GM12873 (cell line): Measurements from ENCODE around the gene TCERG1L.

Experiments used
- CTCF ChIP-seq: IDR thresholded peaks from 2 replicates; pipeline ENCODE4 v1.5.1; 2012; ENCODE audit warnings: low read depth, mild to moderate bottlenecking, moderate library complexity, low read length, control low read depth; ENCODE audit not compliant: insufficient read depth; ENCODE audit errors: missing control alignments

Gene TCERG1L

GRCh38 chr10:131261890-131262475, 49.5 kb downstream of the TCERG1L start:
- no peak for TF ChIP-seq CTCF

GRCh38 chr10:131260452-131261211, 50.9 kb downstream of the TCERG1L start:
- TF ChIP-seq CTCF, result no peak

GRCh38 chr10:131260031-131260430, 51.5 kb downstream of the TCERG1L start:
- TF ChIP-seq CTCF, result no peak

- no peak for TF ChIP-seq CTCF
Measured at GRCh38 chr10:131259535-131259934, 52.0 kb downstream of the TCERG1L start.

- no peak for TF ChIP-seq CTCF
Measured at GRCh38 chr10:131258256-131258655, 53.3 kb downstream of the TCERG1L start.

- TF ChIP-seq CTCF, result no peak
Measured at GRCh38 chr10:131257027-131257426, 54.5 kb downstream of the TCERG1L start.

- no peak for TF ChIP-seq CTCF
Measured at GRCh38 chr10:131254859-131255252, 56.7 kb downstream of the TCERG1L start.
